ENCODE measurements around the gene SPACA7.
A peak's percentile ranks its signal among the peaks of the same experiment; 100 is the strongest.

DNA sequence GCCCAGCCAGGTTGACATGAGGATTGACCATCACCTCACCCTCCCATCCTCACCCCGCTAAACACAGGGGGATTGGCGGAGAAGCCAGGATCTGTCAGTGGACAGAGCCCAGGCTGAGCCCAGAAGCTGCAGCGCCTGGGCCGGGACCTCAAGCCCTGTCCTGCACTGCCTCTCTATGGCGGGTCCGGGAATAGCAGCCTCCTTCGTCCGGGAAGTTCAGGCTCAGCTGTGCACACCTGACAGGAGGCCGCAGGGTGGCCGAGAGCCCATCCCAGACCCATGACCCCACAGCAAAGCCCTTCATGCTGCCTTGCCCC, 67.8 kb downstream of the SPACA7 start:
- TF ChIP-seq POLR2AphosphoS5 (IDR thresholded peaks at IDR 0.05) (no peak), CTCF (IDR thresholded peaks at IDR 0.05) (peak; percentile 56 to 80 (median 72)), POLR2A (IDR thresholded peaks at IDR 0.05) (no peak)
